Sigmoid colon (tissue), 7 donors: ENCODE data around the gene FBLIM1. TPM values are rescaled to one million over a fixed set of nuclear protein-coding genes. Genes with fewer than 3 reads are reported as not detected.

Source experiments
- DNase-seq: peaks from one replicate; pipeline ENCODE4 v3.0.0-alpha.2; 2019
- H3K27ac ChIP-seq, 4 donors: fragments of 200-600 bp; sonication (generic); one replicate each; pipeline ENCODE4 v1.5.1; 2016 to 2019; ENCODE audit warnings: mild to moderate bottlenecking in 1 of 4
- H3K27me3 ChIP-seq, 3 donors: fragments of 200-600 bp; sonication (generic); one replicate each; pipeline ENCODE4 v1.5.1; 2019; ENCODE audit warnings: mild to moderate bottlenecking in 1 of 3
- H3K36me3 ChIP-seq, 4 donors: fragments of 200-600 bp; sonication (generic); one replicate each; pipeline ENCODE4 v1.5.1; 2016 to 2019
- H3K4me1 ChIP-seq, 4 donors: fragments of 200-600 bp; sonication (generic); one replicate each; pipeline ENCODE4 v1.5.1; 2017 to 2019
- H3K4me3 ChIP-seq, 4 donors: fragments of 200-600 bp; sonication (generic); one replicate each; pipeline ENCODE4 v1.5.1; 2017 to 2019; ENCODE audit warnings: mild to moderate bottlenecking in 2 of 4, moderate library complexity in 1 of 4
- H3K9me3 ChIP-seq, 4 donors: fragments of 200-600 bp in 3 of 4; sonication (generic) in 3 of 4; one replicate each; pipeline versions ENCODE4 v1.5.1 to v1.6.1; 2013 to 2019
- CTCF ChIP-seq, 4 experiments: fragments of 450-650 bp in 3 of 4; fragments of 200-600 bp in 1 of 4; IDR thresholded peaks; one replicate each; pipeline ENCODE4 v1.5.1; 2016 to 2019; ENCODE audit warnings: antibody characterized with exemption in 4 of 4, mild to moderate bottlenecking in 3 of 4, moderate library complexity in 2 of 4
- EP300 ChIP-seq, 4 donors: sonication (generic); formaldehyde crosslinking; IDR thresholded peaks; one replicate each; pipeline ENCODE4 v1.6.1; 2017; ENCODE audit warnings: antibody characterized with exemption in 4 of 4
- POLR2A ChIP-seq, 2 donors: fragments of 450-650 bp; IDR thresholded peaks; one replicate each; pipeline ENCODE4 v1.6.1; 2016; ENCODE audit warnings: antibody characterized with exemption in 2 of 2, mild to moderate bottlenecking in 2 of 2, moderate library complexity in 2 of 2
- POLR2AphosphoS5 ChIP-seq, 4 donors: sonication (generic); formaldehyde crosslinking; IDR thresholded peaks; one replicate each; pipeline ENCODE4 v1.6.1; 2017; ENCODE audit warnings: antibody characterized with exemption in 4 of 4
- WGBS, 2 donors: extraction: QIAGEN DNeasy Blood & Tissue Kit; methylation state at CpG; one replicate each; pipeline ENCODE4 v1.1.7; 2013; 5-methylcytosine and 5-hydroxymethylcytosine counted together
- intact Hi-C: fragments of 100-400 bp; cut with DNase I; formaldehyde crosslinking; loops from one replicate; pipeline ENCODE4 v1.15.1; 2023
- polyA plus RNA-seq, 3 donors: library from polyadenylated mRNA; stranded (reverse); fragments of 200-250 nt; gene quantifications; one replicate each; pipeline ENCODE4 v1.2.3, GENCODE V29; 2013
- total RNA-seq, 4 donors: library from RNA; depleted of rRNA; stranded (reverse); fragments of >200 nt; gene quantifications; one replicate each; pipeline ENCODE4 v1.1.0, GENCODE V29; 2016
- donor health status: healthy with polysubstance abuse.
- donor health status: Bipolar disorder and iron deficiency.
- donor health status: healthy.

The FBLIM1 gene
- total and polyA plus RNA-seq, 7 donors = 28.1 to 227 (median 53.2) TPM

- intact Hi-C loops = no loop called here
- no peak for DNase-seq
- Histone ChIP-seq H3K9me3 (no peaks in the 10 kb centered on the region), H3K27me3 (no peaks in the 10 kb centered on the region), H3K27ac (no peak overlapping the region), H3K4me1 (no peaks in the 10 kb centered on the region), H3K36me3 (no peaks in the 10 kb centered on the region), H3K4me3 (no peak overlapping the region)
- no peak for TF ChIP-seq POLR2AphosphoS5 (IDR thresholded peaks at IDR 0.05)
- TF ChIP-seq POLR2A (IDR thresholded peaks at IDR 0.05) = no peak
- TF ChIP-seq EP300 (IDR thresholded peaks at IDR 0.05) = no peak
- no peak for TF ChIP-seq CTCF (IDR thresholded peaks at IDR 0.05)
- 68 to 79% methylated on average over 1 of the region's 1 CpG for WGBS, 2 donors
Measured at GRCh38 chr1:15808955-15809354, 50.4 kb downstream of the FBLIM1 start.

GRCh38 chr1:15810073-15810472, 51.5 kb downstream of the FBLIM1 start:
- 80% methylated on average over 1 of the region's 1 CpG for WGBS, 2 donors
- H3K4me1 ChIP-seq = no peaks in the 10 kb centered on the region
- no peaks in the 10 kb centered on the region for H3K27me3 ChIP-seq
- no peak overlapping the region for H3K27ac ChIP-seq
- peak in 1 of 4 donors; percentile 13 for TF ChIP-seq POLR2AphosphoS5 (IDR thresholded peaks at IDR 0.05)
- TF ChIP-seq POLR2A (IDR thresholded peaks at IDR 0.05) = no peak
- H3K9me3 ChIP-seq = no peaks in the 10 kb centered on the region
- no peak overlapping the region for H3K4me3 ChIP-seq
- no peaks in the 10 kb centered on the region for H3K36me3 ChIP-seq
- DNase-seq = no peak
- intact Hi-C loops = no loop called here

GRCh38 chr1:15816674-15817073, 58.1 kb downstream of the FBLIM1 start:
- H3K9me3 ChIP-seq = no peaks in the 10 kb centered on the region
- intact Hi-C loops = loop anchor here (5.0 kb wide), 1 partner anchor 191 kb away; no protein-coding TSS in a partner anchor
- no peak for TF ChIP-seq POLR2AphosphoS5 (IDR thresholded peaks at IDR 0.05)
- no peak for TF ChIP-seq CTCF (IDR thresholded peaks at IDR 0.05)
- no peak for TF ChIP-seq POLR2A (IDR thresholded peaks at IDR 0.05)
- TF ChIP-seq EP300 (IDR thresholded peaks at IDR 0.05) = no peak
- no peak for DNase-seq
- no peaks in the 10 kb centered on the region for H3K36me3 ChIP-seq
- H3K4me3 ChIP-seq = no peak overlapping the region
- WGBS, 2 donors = 91% methylated on average over 5 of the region's 5 CpGs
- H3K27ac ChIP-seq = no peak overlapping the region
- no peaks in the 10 kb centered on the region for H3K27me3 ChIP-seq
- peaks cover 0 to 7% (median 0%) of the 10 kb centered on the region in 4 donors for H3K4me1 ChIP-seq

- intact Hi-C loops = loop anchor here (5.0 kb wide), 1 partner anchor 92 kb away; no protein-coding TSS in a partner anchor
- no peak for TF ChIP-seq EP300 (IDR thresholded peaks at IDR 0.05)
- no peak overlapping the region for H3K4me3 ChIP-seq
- DNase-seq = no peak
- peaks cover 0 to 8% (median 0%) of the 10 kb centered on the region in 4 donors for H3K4me1 ChIP-seq
- H3K27ac ChIP-seq = no peak overlapping the region
- no peaks in the 10 kb centered on the region for H3K9me3 ChIP-seq
- H3K36me3 ChIP-seq = no peaks in the 10 kb centered on the region
- H3K27me3 ChIP-seq = no peaks in the 10 kb centered on the region
- WGBS, 2 donors = 96% methylated on average over 3 of the region's 3 CpGs
Measured at GRCh38 chr1:15820478-15820877, 61.9 kb downstream of the FBLIM1 start.

GRCh38 chr1:15825800-15826199, 67.2 kb downstream of the FBLIM1 start:
- intact Hi-C loops = no loop called here
- peaks cover 0 to 19% (median 0%) of the 10 kb centered on the region in 4 donors for H3K4me1 ChIP-seq
- no peak overlapping the region for H3K4me3 ChIP-seq
- no peaks in the 10 kb centered on the region for H3K9me3 ChIP-seq
- H3K27me3 ChIP-seq = no peaks in the 10 kb centered on the region
- peak overlapping the region in 2 of 4 donors; percentile 20 to 31 for H3K27ac ChIP-seq
- TF ChIP-seq CTCF (IDR thresholded peaks at IDR 0.05) (no peak), POLR2AphosphoS5 (IDR thresholded peaks at IDR 0.05) (no peak), EP300 (IDR thresholded peaks at IDR 0.05) (no peak), POLR2A (IDR thresholded peaks at IDR 0.05) (no peak)
- no peaks in the 10 kb centered on the region for H3K36me3 ChIP-seq
- DNase-seq = no peak
